GM19372 (cell line): ENCODE data around the gene MYO1B.

ENCODE experiments used
- ATAC-seq: cut with Tn5 transposase; IDR thresholded peaks from one replicate; pipeline ENCODE4 v1.9.1; 2021; ENCODE audit warnings: mild to moderate bottlenecking, low read depth, moderate library complexity; ENCODE audit not compliant: unreplicated experiment

The MYO1B gene

GRCh38 chr2:191389288-191389687, 144.1 kb downstream of the MYO1B start:
- ATAC-seq: no peak

GRCh38 chr2:191391171-191391570, 146.0 kb downstream of the MYO1B start:
- ATAC-seq: no peak

GRCh38 chr2:191394043-191394442, 148.8 kb downstream of the MYO1B start:
- ATAC-seq: no peak

GRCh38 chr2:191396794-191397193, 151.6 kb downstream of the MYO1B start:
- no peak for ATAC-seq

- ATAC-seq: no peak
Observed at GRCh38 chr2:191399601-191400000, 154.4 kb downstream of the MYO1B start.

- no peak for ATAC-seq
Observed at GRCh38 chr2:191401287-191401686, 156.1 kb downstream of the MYO1B start.

- ATAC-seq: no peak
Observed at GRCh38 chr2:191402966-191403565, 157.9 kb downstream of the MYO1B start.

- no peak for ATAC-seq
Observed at GRCh38 chr2:191404568-191404991, 159.4 kb downstream of the MYO1B start.

GRCh38 chr2:191405546-191405945, 160.3 kb downstream of the MYO1B start:
- ATAC-seq: no peak

GRCh38 chr2:191410646-191411436, 165.6 kb downstream of the MYO1B start:
- ATAC-seq: no peak

GRCh38 chr2:191411472-191411871, 166.3 kb downstream of the MYO1B start:
- no peak for ATAC-seq

- no peak for ATAC-seq
Observed at GRCh38 chr2:191412353-191412752, 167.1 kb downstream of the MYO1B start.

- no peak for ATAC-seq
Observed at GRCh38 chr2:191415101-191415500, 169.9 kb downstream of the MYO1B start.

GRCh38 chr2:191415858-191416257, 170.7 kb downstream of the MYO1B start:
- ATAC-seq: no peak

- ATAC-seq: no peak
Observed at GRCh38 chr2:191417746-191418145, 172.5 kb downstream of the MYO1B start.

- ATAC-seq: no peak
Observed at GRCh38 chr2:191421950-191422349, 176.7 kb downstream of the MYO1B start.

GRCh38 chr2:191427031-191427430, 181.8 kb downstream of the MYO1B start:
- ATAC-seq: no peak

GRCh38 chr2:191428141-191428540, 182.9 kb downstream of the MYO1B start:
- ATAC-seq: no peak

- ATAC-seq: no peak
Observed at GRCh38 chr2:191430476-191430875, 185.3 kb downstream of the MYO1B start.

- ATAC-seq: no peak
Observed at GRCh38 chr2:191432121-191432520, 186.9 kb downstream of the MYO1B start.

- no peak for ATAC-seq
Observed at GRCh38 chr2:191434072-191434471, 188.9 kb downstream of the MYO1B start.

GRCh38 chr2:191435141-191435540, 189.9 kb downstream of the MYO1B start:
- no peak for ATAC-seq
